Forelimb muscle (tissue), 1 donor: ENCODE measurements around the gene FAM107B. TPM values are rescaled to one million over a fixed set of nuclear protein-coding genes. Genes with fewer than 3 reads are reported as not detected.

Source experiments
- DNase-seq: peaks from one replicate; pipeline ENCODE4 v3.0.0-alpha.2; 2013; ENCODE audit warnings: low read depth
- polyA plus RNA-seq: library from polyadenylated mRNA; unstranded; fragments of 120-200 nt; gene quantifications from one replicate; pipeline ENCODE4 v1.2.1, GENCODE V29; 2013; ENCODE audit not compliant: insufficient read length

FAM107B gene
- polyA plus RNA-seq, 1 donor: 17.7 TPM

GRCh38 chr10:14558025-14558424 is 216.7 kb downstream of the FAM107B start:
- no peak for DNase-seq

DNA sequence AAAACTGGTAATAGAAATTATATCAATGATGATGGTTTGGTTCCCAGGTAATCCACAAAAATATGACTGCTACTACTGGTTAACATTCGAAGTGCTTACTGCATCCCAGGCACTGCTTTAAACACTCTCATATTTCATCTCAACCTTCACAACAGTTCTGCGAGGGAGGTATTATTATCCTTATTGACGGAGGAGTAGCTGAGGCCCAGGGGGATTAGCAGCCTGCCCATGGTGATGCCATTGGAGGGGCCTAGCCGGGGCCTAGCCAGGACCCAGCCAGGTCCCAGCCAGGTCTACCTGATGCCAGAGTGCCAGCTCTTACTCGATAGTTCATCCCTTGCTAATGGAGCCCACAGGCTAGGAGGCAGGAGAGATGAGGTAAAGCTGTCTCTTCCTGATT is 217.1 kb downstream of the FAM107B start:
- DNase-seq: no peak

- no peak for DNase-seq
These were observed 218.3 kb downstream of the FAM107B start for GRCh38 chr10:14556285-14556956.

- DNase-seq: no peak
These were observed 218.9 kb downstream of the FAM107B start for GRCh38 chr10:14555807-14556206.

GRCh38 chr10:14554491-14555205 is 220.0 kb downstream of the FAM107B start:
- no peak for DNase-seq

GRCh38 chr10:14554091-14554490 is 220.6 kb downstream of the FAM107B start:
- no peak for DNase-seq

DNA sequence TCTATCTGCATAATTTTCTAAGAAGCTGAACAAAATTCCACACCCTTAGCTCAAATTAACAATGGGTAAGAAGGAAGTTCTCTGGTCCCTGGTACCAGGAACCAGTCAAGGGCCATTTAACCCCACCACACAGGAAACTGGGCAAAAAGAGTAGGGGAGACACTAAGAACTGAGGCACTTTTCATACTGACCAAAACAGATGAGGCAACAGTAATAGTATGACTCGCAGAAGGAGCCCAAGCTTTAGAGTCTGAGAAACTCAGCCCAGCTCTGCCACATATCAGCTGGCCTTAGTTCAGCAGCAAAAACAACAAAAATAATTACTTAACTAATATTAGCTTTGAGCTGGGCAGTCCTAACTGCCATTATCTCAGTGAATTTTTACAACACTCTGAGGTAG is 221.2 kb downstream of the FAM107B start:
- DNase-seq: no peak

DNA sequence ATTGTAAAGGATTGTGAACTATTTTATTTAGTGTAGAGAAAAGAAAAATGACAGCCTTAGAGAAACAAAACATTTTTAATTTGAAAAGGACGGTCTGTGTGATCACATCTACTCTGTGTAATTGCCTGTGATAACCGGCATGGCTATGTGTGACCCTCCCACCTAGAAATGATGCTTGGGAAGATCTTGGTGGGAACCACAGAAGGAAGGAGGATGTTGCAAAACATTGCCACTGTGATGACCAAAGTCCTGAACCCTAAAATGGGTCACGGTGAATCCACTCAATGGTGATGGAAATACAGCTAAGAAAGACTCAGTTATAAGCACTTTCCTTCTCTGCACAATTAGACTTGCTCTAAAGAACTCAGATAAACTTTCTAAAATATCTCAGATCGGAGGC is 222.7 kb downstream of the FAM107B start:
- DNase-seq: no peak

DNA sequence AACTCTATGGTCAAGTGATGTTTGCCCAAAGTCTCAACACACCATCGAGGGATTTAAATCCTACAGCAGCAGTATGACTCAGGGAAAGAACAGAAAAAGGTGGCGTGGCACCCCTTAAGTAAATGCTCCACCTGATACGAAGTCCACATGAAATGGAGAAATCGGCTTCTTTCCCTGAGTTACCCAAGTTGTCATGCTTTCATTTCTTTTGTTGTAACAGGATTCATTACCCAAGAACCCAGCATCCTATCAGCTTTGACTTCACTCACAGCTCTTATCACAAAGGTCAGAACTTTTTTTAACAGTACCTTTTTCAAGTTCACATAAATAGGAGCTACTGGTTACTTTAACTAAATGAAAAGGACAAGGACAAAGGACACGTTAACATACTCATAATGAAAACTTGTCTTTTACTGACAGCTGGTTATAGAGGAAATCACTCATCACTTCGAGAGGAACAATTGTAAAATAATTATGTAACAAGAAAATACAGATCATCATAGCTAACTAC is 224.2 kb downstream of the FAM107B start:
- no peak for DNase-seq

DNA sequence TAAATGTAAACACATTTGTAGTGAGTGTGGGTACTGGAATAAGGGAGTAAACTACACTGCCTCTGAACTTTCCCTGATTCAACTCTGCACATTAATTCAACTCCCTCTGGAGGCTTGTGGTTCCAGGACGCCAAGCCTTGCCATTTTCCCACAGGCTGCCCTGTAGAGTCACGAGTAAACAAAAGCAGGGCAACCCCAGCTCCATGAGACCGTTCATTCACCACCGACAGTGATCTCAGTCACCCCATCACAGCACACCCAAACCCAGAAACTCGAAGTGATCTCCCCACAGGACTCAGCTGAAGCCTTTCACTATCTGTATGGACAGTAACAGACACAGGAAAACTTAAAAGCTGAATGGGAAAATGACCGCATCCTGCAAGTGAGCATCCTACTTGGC is 225.2 kb downstream of the FAM107B start:
- no peak for DNase-seq

DNA sequence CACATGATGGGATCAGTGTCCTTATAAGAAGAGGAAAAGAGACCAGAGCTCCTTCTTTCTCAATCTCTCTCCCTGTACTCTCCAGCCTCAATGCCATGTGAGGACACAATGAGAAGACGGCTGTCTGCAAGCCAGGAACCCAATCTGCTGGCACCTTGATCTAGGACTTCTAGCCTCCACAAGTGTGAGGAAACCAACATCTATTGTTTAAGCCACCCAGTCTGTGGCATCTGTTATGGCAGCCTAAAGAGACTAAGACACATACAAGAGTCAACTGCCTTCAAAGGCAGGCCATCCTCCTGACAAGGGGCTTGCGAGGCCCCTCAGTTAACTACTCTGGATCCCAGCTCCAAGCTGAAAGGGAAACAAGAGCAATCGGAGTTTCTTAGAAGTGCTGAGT is 225.7 kb downstream of the FAM107B start:
- DNase-seq: no peak

- DNase-seq: no peak
These were observed 226.2 kb downstream of the FAM107B start for GRCh38 chr10:14548474-14548873.

DNA sequence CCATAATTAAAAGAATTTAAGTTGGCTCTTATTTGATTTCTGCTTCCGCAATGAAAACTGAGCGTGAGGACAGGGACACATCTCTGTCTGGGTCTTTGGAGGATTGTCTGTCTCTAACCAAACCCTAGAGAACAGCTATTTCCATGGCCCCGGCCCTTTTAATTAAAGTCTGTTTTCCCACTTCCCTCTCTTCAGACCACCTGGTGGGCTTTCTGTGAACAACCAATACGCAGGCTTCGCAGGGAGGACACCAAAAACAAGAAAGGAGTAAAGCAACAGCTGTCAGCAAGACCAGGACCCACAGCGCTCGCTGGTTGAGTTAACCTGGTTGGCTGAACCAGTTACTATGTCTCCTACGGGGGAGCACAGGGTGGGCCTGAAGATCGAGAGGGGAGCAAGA is 226.9 kb downstream of the FAM107B start:
- DNase-seq: no peak

DNA sequence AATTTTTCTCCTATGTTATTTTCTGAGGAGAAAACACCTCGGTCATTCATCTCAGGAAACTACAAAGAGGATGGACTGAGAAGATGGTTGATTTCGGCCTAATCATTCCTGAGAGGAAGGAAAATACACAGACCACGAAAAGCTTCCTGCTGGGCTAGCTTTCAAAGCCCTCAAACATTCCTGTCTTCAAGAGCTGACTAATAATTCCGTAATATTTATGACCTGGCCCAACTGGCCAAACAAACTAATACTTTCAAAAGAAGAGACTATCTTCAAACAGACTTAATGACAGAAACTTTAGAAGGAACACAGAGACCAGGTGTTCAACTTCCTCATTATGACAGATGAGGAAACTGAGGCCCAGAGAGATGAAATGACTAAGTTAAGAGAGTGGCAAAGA is 228.9 kb downstream of the FAM107B start:
- no peak for DNase-seq

DNA sequence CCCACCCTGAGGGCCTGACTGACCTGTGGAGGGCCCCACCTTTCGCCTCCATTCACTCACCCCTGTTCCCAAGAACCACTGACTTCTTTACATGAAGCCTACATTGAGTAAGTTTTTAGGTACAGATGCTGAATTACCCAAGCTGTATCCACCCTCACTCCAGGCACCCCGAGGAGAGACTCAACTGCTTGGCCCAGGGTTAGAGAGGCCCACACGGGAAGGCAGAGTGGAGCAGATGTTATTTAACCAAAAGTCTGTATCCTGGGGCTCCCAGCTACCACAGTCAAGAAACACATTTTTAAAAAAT is 230.8 kb downstream of the FAM107B start:
- no peak for DNase-seq

- no peak for DNase-seq
These were observed 231.4 kb downstream of the FAM107B start for GRCh38 chr10:14543046-14543903.

DNA sequence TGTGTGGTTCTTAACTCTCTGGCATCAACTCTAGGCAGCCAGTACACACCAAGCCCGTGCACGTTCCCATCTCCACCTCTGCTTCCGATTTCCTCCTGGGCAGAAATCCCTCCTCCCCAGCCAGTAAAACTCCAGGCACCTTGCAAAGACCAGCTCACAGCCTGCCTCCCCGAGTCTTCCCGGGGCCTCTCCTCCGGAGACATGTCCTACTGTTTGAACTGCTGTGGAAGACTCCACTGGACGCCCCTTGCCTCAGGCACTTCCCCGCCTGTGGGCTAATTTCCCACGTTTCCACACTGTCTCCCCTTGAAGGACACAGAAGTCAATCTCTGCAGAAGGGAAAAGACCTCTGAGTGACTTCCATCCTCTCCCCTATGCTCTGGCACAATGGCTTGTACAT is 233.3 kb downstream of the FAM107B start:
- no peak for DNase-seq

DNA sequence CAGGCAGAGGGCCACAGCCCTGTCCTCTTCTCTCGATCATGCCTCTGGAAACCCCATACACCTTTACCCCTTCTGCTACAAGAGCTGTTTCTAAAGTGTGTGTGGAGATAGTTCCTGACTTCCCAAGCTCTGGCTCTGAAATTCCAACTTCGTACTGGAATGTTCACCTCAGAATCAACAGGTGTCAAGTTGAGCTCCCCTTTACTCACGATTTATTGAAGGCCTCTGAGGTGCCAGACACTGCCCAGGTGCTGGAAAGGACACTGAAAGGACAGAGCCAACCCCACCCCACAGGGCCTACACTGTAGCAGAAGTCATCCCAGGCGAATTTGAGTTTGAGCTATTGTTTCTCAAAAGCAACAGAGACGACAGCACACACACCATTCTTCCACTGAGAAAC is 234.1 kb downstream of the FAM107B start:
- no peak for DNase-seq

- no peak for DNase-seq
These were observed 234.6 kb downstream of the FAM107B start for GRCh38 chr10:14540062-14540461.

GRCh38 chr10:14539176-14539575 is 235.5 kb downstream of the FAM107B start:
- no peak for DNase-seq

GRCh38 chr10:14536241-14537213 is 238.2 kb downstream of the FAM107B start:
- DNase-seq: no peak
